Measurements from ENCODE around the gene PITRM1. TPM values are rescaled to one million over a fixed set of nuclear protein-coding genes. Genes with fewer than 3 reads are reported as not detected.

Gene PITRM1
- polyA plus RNA-seq, 3 donors, result 33.7 to 54.3 (median 51.8) TPM

GRCh38 chr10:3097160-3097559, 75.4 kb downstream of the PITRM1 start:
- no peak overlapping the region for H3K27ac ChIP-seq (ENCODE audit: low read depth, low read length)
- 84 to 92% (median 90%) methylated on average over 9 of the region's 9 CpGs for WGBS, 3 donors

GRCh38 chr10:3096149-3096548, 76.4 kb downstream of the PITRM1 start:
- WGBS, 3 donors, result 48 to 82% (median 56%) methylated on average over 16 of the region's 16 CpGs
- peak overlapping the region; percentile 81 for H3K27ac ChIP-seq (ENCODE audit: low read depth, low read length)

GRCh38 chr10:3095373-3096139, 77.0 kb downstream of the PITRM1 start:
- WGBS, 3 donors, result 14 to 43% (median 14%) methylated on average over 17 of the region's 17 CpGs
- peak overlapping the region; percentile 81 for H3K27ac ChIP-seq (ENCODE audit: low read depth, low read length)

GRCh38 chr10:3094609-3095036, 78.0 kb downstream of the PITRM1 start:
- 39 to 86% (median 80%) methylated on average over 5 of the region's 5 CpGs for WGBS, 3 donors
- H3K27ac ChIP-seq (ENCODE audit: low read depth, low read length), result no peak overlapping the region

GRCh38 chr10:3093996-3094395, 78.6 kb downstream of the PITRM1 start:
- 82 to 100% (median 94%) methylated on average over 5 of the region's 5 CpGs for WGBS, 3 donors
- H3K27ac ChIP-seq (ENCODE audit: low read depth, low read length), result no peak overlapping the region

- WGBS, 3 donors, result 67 to 94% (median 91%) methylated on average over 5 of the region's 5 CpGs
Measured at GRCh38 chr10:3091921-3092320, 80.7 kb downstream of the PITRM1 start.

GRCh38 chr10:3090914-3091787, 81.4 kb downstream of the PITRM1 start:
- H3K27ac ChIP-seq (ENCODE audit: low read depth, low read length), result no peak overlapping the region
- 46 to 48% (median 47%) methylated on average over 17 of the region's 17 CpGs for WGBS, 3 donors

More at GRCh38 chr10:3091921-3092320, 80.7 kb downstream of the PITRM1 start:
- no peak overlapping the region for H3K27ac ChIP-seq (ENCODE audit: low read depth, low read length)

- no peak overlapping the region for H3K27ac ChIP-seq (ENCODE audit: low read depth, low read length)
- WGBS, 3 donors, result 80 to 95% (median 90%) methylated on average over 12 of the region's 12 CpGs
Measured at GRCh38 chr10:3090388-3090787, 82.2 kb downstream of the PITRM1 start.

Other genes starting within 250 kb of the PITRM1 start
- gene PFKP, start 105.2 kb downstream of the PITRM1 start, polyA plus RNA-seq, result 10 to 100 TPM in 1 of 3 donors, 1 to 10 TPM in 2; 9.6 to 21.0 (median 9.8) TPM

Data from adipose tissue (tissue), 3 donors.